Transverse colon (tissue), 4 donors: ENCODE results near the gene PRKCZ. TPM values are rescaled to one million over a fixed set of nuclear protein-coding genes. Genes with fewer than 3 reads are reported as not detected.

Experiments
- DNase-seq: peaks from one replicate; pipeline ENCODE4 v3.0.0-alpha.2; 2019
- H3K27ac ChIP-seq, 4 donors: fragments of 200-600 bp; sonication (generic); 2 replicates each; pipeline ENCODE4 v1.5.1; 2016 to 2018; ENCODE audit warnings: inconsistent platforms in 4 of 4
- H3K27me3 ChIP-seq: fragments of 200-600 bp; sonication (generic); 2 replicates; pipeline ENCODE4 v1.5.1; 2017; ENCODE audit warnings: inconsistent platforms
- H3K36me3 ChIP-seq, 4 donors: fragments of 200-600 bp; sonication (generic); 2 replicates each; pipeline ENCODE4 v1.5.1; 2017 to 2019; ENCODE audit warnings: inconsistent platforms in 4 of 4
- H3K4me1 ChIP-seq, 4 donors: fragments of 200-600 bp; sonication (generic); 2 replicates each; pipeline ENCODE4 v1.5.1; 2017 to 2020; ENCODE audit warnings: inconsistent platforms in 4 of 4
- H3K4me3 ChIP-seq, 4 donors: fragments of 200-600 bp; sonication (generic); 1 replicate in 1 of 4; 2 replicates in 3 of 4; pipeline versions ENCODE4 v1.5.1 to v1.6.1; 2017 to 2019; ENCODE audit warnings: inconsistent platforms in 4 of 4
- H3K9me3 ChIP-seq, 2 donors: fragments of 200-600 bp; sonication (generic); 2 replicates each; pipeline ENCODE4 v1.5.1; 2017 to 2019; ENCODE audit warnings: inconsistent platforms in 2 of 2
- CTCF ChIP-seq, 5 experiments: fragments of 200-600 bp in 3 of 5; fragments of 450-650 bp in 2 of 5; sonication (generic) in 3 of 5; IDR thresholded peaks; 1 replicate in 2 of 5; 2 replicates in 3 of 5; pipeline ENCODE4 v1.5.1; 2016 to 2017; ENCODE audit warnings: antibody characterized with exemption in 5 of 5, inconsistent platforms in 3 of 5, mild to moderate bottlenecking in 2 of 5, moderate library complexity in 1 of 5
- EP300 ChIP-seq: sonication (generic); formaldehyde crosslinking; IDR thresholded peaks from one replicate; pipeline ENCODE4 v1.6.1; 2017; ENCODE audit warnings: antibody characterized with exemption, low read depth
- POLR2A ChIP-seq: fragments of 450-650 bp; IDR thresholded peaks from one replicate; pipeline ENCODE4 v1.6.1; 2016; ENCODE audit warnings: antibody characterized with exemption, mild to moderate bottlenecking, moderate library complexity
- POLR2AphosphoS5 ChIP-seq, 3 donors: sonication (generic); formaldehyde crosslinking; IDR thresholded peaks; one replicate each; pipeline ENCODE4 v1.6.1; 2016; ENCODE audit warnings: antibody characterized with exemption in 3 of 3
- WGBS, 2 donors: methylation state at CpG; one replicate each; pipeline ENCODE4 v1.1.5; 2018; ENCODE audit warnings: low coverage in 1 of 2; 5-methylcytosine and 5-hydroxymethylcytosine counted together
- in situ Hi-C, 4 donors: fragments of 200-750 bp; cut with MboI; loops; one replicate each; pipeline versions ENCODE4 v1.15.0 to v1.15.1; 2017; ENCODE audit warnings: low sequenced_read_pairs in 3 of 4, low pct_ligation_motif_present in 1 of 4, low pct_unique_long_range_greater_than_20kb in 1 of 4
- intact Hi-C: fragments of 100-400 bp; cut with DNase I; formaldehyde crosslinking; loops from one replicate; pipeline ENCODE4 v1.15.1; 2023; ENCODE audit warnings: low total_unique reads
- total RNA-seq, 4 donors: library from RNA; depleted of rRNA; stranded (reverse); fragments of >200 nt; gene quantifications; one replicate each; pipeline ENCODE4 v1.1.0, GENCODE V29; 2016

The PRKCZ gene
- total RNA-seq, 4 donors from 2014 or later = 48.6 to 96.7 (median 54.4) TPM

- 82% methylated on average over 7 of the region's 7 CpGs; no CpG with 5 or more reads in 1 of the 2 donors for WGBS, 2 donors
- intact Hi-C loops = no loop called here
- H3K4me1 ChIP-seq = peaks cover 5 to 9% (median 7%) of the 10 kb centered on the region in 4 donors
- DNase-seq = no peak
- no peak for TF ChIP-seq CTCF (IDR thresholded peaks at IDR 0.05)
- no peak for TF ChIP-seq EP300
- no peak for TF ChIP-seq POLR2AphosphoS5 (IDR thresholded peaks at IDR 0.05)
- no peak for TF ChIP-seq POLR2A
- no peaks in the 10 kb centered on the region for H3K27me3 ChIP-seq
- no peaks in the 10 kb centered on the region for H3K9me3 ChIP-seq
- in situ Hi-C loops = loop anchor here in 2 of 4 donors (25.0 kb wide), 1 partner anchor 88 kb away; no protein-coding TSS in a partner anchor
- no peaks in the 10 kb centered on the region for H3K36me3 ChIP-seq
- no peak overlapping the region for H3K4me3 ChIP-seq
- no peak overlapping the region for H3K27ac ChIP-seq
Observed at GRCh38 chr1:2224170-2224584, 174.0 kb downstream of the PRKCZ start.

DNA sequence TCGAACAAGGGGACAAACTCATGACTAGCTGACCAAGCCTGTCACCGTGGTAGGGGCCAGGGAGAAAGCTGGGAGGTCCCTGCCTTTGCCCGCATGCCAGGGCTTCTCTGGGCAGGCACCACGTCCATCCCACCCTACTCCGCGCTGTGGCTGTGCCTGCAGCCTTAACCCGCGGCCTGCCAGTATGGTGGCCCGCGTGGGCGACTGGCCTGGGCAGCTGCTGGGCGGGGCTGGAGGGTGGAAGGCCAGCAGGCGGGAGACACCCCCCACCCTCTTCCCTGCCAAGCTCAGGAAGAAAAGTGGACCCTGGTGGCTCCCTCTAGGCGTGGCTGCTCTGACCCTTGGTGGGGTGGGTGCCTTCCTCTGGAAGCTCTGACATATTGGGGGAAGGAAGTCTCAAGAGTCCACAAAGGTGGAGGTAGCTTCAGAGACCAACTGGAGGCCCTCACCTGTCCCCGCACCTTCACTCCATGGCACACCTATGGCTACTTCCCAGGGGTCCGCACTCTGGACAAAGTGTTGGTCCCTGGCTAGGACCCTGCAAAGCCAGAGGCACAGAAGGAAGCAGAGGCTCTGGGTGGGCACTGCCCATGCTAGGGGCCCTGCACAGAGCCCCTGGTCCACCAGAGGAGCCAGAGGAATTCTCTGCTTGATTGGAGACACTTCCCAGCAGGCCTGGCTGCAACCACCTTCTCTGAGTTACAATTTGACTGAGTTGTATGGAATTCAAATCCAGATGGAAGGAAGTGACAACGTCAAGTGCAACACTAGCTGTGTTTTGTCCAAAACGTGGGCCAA, 174.6 kb downstream of the PRKCZ start:
- no peaks in the 10 kb centered on the region for H3K36me3 ChIP-seq
- H3K9me3 ChIP-seq = no peaks in the 10 kb centered on the region
- no peak overlapping the region for H3K4me3 ChIP-seq
- H3K27ac ChIP-seq = no peak overlapping the region
- WGBS, 2 donors = 21 to 77% methylated on average over 2 to 15 of the region's 18 CpGs
- in situ Hi-C loops = loop anchor here in 2 of 4 donors (25.0 kb wide), 1 partner anchor 87 kb away; no protein-coding TSS in a partner anchor
- H3K27me3 ChIP-seq = no peaks in the 10 kb centered on the region
- TF ChIP-seq POLR2A (no peak), CTCF (IDR thresholded peaks at IDR 0.05) (no peak), EP300 (no peak), POLR2AphosphoS5 (IDR thresholded peaks at IDR 0.05) (no peak)
- peaks cover 6 to 16% (median 13%) of the 10 kb centered on the region in 4 donors for H3K4me1 ChIP-seq
- intact Hi-C loops = no loop called here
- DNase-seq = no peak

GRCh38 chr1:2226525-2227345, 176.5 kb downstream of the PRKCZ start:
- no peaks in the 10 kb centered on the region for H3K9me3 ChIP-seq
- peaks cover 6 to 35% (median 31%) of the 10 kb centered on the region in 4 donors for H3K4me1 ChIP-seq
- no peak for DNase-seq
- in situ Hi-C loops (no loop called here), intact Hi-C loops (no loop called here)
- H3K4me3 ChIP-seq = peak overlapping the region; percentile 86 to 97 (median 95)
- no peaks in the 10 kb centered on the region for H3K27me3 ChIP-seq
- no peaks in the 10 kb centered on the region for H3K36me3 ChIP-seq
- H3K27ac ChIP-seq = peak overlapping the region; percentile 98 to 100 (median 100)
- WGBS, 2 donors = 21% methylated on average over 47 of the region's 73 CpGs; no CpG with 5 or more reads in 1 of the 2 donors
- TF ChIP-seq POLR2A (no peak), POLR2AphosphoS5 (IDR thresholded peaks at IDR 0.05) (no peak), EP300 (no peak), CTCF (IDR thresholded peaks at IDR 0.05) (no peak)
